GM06990 (cell line): ENCODE data around the gene RNF39.

Source experiments
- DNase-seq: peaks from one replicate; pipeline ENCODE4 v3.0.0-alpha.2; 2011; ENCODE audit not compliant: insufficient read length; ENCODE audit errors: extremely low read depth
- H3K27me3 ChIP-seq: replicated peaks from 2 replicates; pipeline ENCODE4 v1.6.0; 2011; ENCODE audit warnings: low read length; ENCODE audit not compliant: control insufficient read depth, insufficient read depth
- H3K36me3 ChIP-seq: 2 replicates; pipeline ENCODE4 v1.5.1; 2011; ENCODE audit warnings: low read length; ENCODE audit not compliant: control insufficient read depth, insufficient read depth
- H3K4me3 ChIP-seq: replicated peaks from 2 replicates; pipeline ENCODE4 v1.5.1; 2011; ENCODE audit warnings: low read depth, mild to moderate bottlenecking, control low read depth, low read length
- CTCF ChIP-seq: IDR thresholded peaks from 2 replicates; pipeline ENCODE4 v1.5.1; 2011; ENCODE audit warnings: low read length, control low read depth, mild to moderate bottlenecking, inconsistent platforms; ENCODE audit not compliant: insufficient read depth, poor library complexity, severe bottlenecking

The RNF39 gene

GRCh38 chr6:30091577-30092381, 16.2 kb upstream of the RNF39 start:
- Histone ChIP-seq H3K27me3 (peaks cover 7% of the 10 kb centered on the region), H3K36me3 (no peaks in the 10 kb centered on the region), H3K4me3 (no peak overlapping the region)
- DNase-seq = no peak
- no peak for TF ChIP-seq CTCF

- TF ChIP-seq CTCF = no peak
- H3K4me3 ChIP-seq = no peak overlapping the region
- H3K27me3 ChIP-seq = peaks cover 7% of the 10 kb centered on the region
- DNase-seq = no peak
- no peaks in the 10 kb centered on the region for H3K36me3 ChIP-seq
These were observed 12.3 kb upstream of the RNF39 start for GRCh38 chr6:30087876-30088275.

- TF ChIP-seq CTCF = no peak
- no peak for DNase-seq
- Histone ChIP-seq H3K27me3 (peaks cover 5% of the 10 kb centered on the region), H3K4me3 (no peak overlapping the region), H3K36me3 (no peaks in the 10 kb centered on the region)
These were observed 1.6 kb upstream of the RNF39 start for GRCh38 chr6:30077218-30077617.

GRCh38 chr6:30075790-30076732, 492 bp upstream of the RNF39 start:
- peak; percentile 40 for TF ChIP-seq CTCF
- no peak for DNase-seq
- H3K27me3 ChIP-seq = peaks cover 5% of the 10 kb centered on the region
- H3K4me3 ChIP-seq = no peak overlapping the region
- H3K36me3 ChIP-seq = no peaks in the 10 kb centered on the region

GRCh38 chr6:30074331-30075093, 1.1 kb downstream of the RNF39 start:
- no peak for DNase-seq
- Histone ChIP-seq H3K4me3 (no peak overlapping the region), H3K27me3 (peaks cover 5% of the 10 kb centered on the region), H3K36me3 (0 out of 2 replicates have a peak, but pooled peaks cover 2% of the 10 kb centered on the region)
- TF ChIP-seq CTCF = no peak
